Fibroblast of pulmonary artery (primary cell): ENCODE measurements around the gene IL32.
"Not testable (repeated sequence)": the region's sequence is repeated elsewhere in the genome, so short reads cannot be mapped to it uniquely, and the experiment has no call there.

ENCODE experiments used
- DNase-seq: peaks from one replicate; pipeline ENCODE4 v3.0.0-alpha.2; 2010; ENCODE audit warnings: low read depth
- H3K4me3 ChIP-seq: replicated peaks from 2 replicates; pipeline ENCODE4 v1.5.1; 2011; ENCODE audit warnings: low read depth, mild to moderate bottlenecking, control low read depth, low read length, moderate library complexity
- CTCF ChIP-seq: IDR thresholded peaks from 2 replicates; pipeline ENCODE4 v1.5.1; 2011; ENCODE audit warnings: mild to moderate bottlenecking, control low read depth, low read length, inconsistent platforms; ENCODE audit errors: missing control alignments

IL32 gene

DNA sequence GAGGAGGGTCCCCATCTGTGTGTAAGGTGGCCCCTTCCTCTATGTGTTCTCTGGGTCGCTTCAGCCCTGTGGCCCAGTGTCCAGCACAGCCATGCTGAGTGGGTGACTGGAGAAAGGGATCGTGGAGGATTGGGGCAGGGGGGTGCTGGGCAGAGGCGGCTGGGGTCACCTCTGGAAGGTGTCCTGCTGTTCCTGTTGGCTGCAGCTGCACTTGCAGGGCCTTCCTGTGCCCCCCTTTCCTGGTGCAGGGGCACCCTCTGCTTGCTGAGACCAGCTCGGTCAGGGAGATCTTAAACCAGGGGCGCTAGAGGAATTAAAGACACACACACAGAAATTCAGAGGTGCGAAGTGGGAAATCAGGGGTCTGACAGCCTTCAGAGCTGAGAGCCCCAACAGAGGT, 11.1 kb downstream of the IL32 start:
- DNase-seq = no peak
- no peak overlapping the region for H3K4me3 ChIP-seq
- no peak for TF ChIP-seq CTCF

DNA sequence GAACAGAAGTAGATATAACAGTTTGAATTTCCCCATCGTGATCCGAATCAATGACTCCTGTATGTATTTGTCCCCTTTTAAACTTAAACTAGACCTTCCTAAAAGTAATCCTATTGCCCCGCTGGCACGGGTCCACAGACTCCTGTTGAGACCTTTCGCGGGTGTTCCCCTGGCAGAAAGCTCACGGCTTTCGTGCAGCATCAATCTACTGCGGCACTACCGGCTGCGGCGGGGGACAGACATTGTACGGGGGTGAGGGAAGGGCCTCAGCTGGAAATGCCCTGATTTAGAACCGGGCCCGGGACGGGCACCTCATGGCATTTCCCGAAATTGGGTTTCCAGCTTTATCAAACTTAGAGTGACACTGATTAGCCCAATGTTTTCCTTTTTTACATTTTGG, 14.6 kb downstream of the IL32 start:
- no peak for DNase-seq
- no peak overlapping the region for H3K4me3 ChIP-seq
- no peak for TF ChIP-seq CTCF

DNA sequence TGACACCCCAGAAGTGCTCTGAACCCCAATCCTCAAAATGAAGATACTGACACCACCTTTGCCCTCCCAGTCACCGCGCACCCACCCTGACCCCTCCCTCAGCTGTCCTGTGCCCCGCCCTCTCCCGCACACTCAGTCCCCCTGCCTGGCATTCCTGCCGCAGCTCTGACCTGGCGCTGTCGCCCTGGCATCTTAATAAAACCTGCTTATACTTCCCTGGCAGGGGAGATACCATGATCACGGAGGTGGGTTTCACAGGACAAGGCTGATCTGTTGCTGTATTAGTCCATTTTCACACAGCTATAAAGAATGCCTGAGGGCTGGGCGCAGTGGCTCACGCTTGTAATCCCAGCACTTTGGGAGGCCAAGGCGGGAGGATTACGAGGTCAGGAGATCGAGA, 16.5 kb downstream of the IL32 start:
- not testable (repeated sequence) for DNase-seq, H3K4me3 ChIP-seq

DNA sequence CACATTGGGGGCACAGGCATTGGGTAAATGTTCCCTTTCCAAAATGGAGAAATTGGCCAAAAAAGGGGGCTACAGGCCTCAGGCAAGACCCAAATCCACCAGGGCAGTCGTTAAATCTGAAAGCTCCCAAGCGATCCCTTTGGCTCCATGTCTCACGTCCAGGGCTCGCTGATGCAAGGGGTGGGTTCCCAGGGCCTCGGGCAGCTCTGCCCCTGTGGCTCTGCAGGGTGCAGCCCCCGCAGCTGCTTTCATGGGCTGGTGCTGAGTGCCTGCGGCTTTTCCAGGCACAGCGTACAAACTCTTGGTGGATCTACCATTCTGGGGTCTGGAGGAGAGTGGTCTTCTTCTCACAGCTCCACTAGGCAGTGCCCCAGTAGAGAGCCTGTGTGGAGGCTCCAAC, 18.0 kb downstream of the IL32 start:
- not testable (repeated sequence) for H3K4me3 ChIP-seq, DNase-seq

- no peak overlapping the region for H3K4me3 ChIP-seq
- DNase-seq = no peak
- no peak for TF ChIP-seq CTCF
These were observed 19.1 kb downstream of the IL32 start for GRCh38 chr16:3084491-3084890.

DNA sequence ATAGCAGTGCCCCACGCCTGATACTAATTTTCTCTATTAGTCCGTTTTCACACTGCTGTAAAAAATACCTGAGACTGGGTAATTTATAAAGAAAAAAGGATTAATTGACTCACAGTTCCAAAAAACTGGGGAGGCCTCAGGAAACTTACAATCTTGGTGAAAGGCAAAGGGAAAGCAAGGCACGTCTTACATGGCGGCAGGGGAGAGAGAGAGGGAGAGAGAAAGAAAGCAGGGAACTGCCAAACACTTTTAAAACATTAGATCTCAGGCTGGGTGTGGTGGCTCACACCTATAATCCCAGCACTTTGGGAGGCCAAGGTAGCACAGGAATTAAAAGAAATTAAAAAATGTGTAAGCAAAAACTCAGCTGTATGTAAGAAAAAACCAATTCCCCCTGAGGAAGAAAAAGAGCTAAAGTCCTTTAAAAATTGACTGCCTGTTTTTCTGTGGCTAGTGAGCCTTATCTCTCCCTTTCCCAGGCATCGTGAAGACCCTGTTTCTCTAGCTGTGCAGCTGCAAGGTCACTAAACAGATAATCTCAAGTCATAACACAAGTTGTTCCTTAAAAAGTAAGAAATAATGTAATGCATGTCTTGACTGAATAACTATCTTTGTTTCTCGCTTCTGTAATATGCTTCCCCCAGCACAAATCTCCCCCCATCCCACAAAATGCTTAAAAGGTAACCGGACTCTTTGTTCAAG, 19.7 kb downstream of the IL32 start:
- no peak overlapping the region for H3K4me3 ChIP-seq
- TF ChIP-seq CTCF = no peak
- no peak for DNase-seq

DNA sequence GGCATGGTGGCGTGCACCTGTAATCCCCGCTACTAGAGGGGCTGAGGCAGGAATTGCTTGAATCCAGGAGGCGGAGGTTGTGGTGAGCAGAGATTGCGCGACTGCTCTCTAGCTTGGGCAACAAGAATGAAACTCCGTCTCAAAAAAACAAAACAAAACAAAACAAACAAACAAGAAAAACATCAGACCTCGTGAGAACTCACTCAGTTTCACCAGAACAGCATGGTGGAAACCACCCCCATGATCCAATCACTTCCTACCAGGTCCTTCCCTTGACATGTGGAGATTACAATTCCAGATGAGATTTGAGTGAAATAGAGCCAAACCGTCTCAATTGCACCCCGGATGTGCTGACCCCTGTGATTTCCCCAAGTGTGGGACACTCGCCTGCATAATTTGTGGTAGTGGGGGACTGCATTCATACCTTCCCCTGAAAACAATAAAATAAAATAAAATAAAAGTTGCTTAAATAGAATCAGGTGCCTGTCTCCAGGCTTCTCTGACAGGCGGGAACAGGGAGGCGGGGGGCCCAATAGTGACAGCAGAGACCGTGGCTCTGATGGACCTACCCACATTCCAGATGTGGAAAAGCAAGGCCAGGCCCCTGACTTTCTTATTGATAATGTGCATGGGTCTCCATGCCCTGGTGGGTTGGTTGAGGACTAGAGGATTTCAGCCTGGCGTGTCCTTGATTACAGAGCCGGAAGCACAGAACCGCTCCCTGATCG, 20.6 kb downstream of the IL32 start:
- H3K4me3 ChIP-seq = no peak overlapping the region
- DNase-seq = no peak
- TF ChIP-seq CTCF = no peak
